GM19372 (cell line): Measurements from ENCODE around the gene WRNIP1.

Experiments used
- ATAC-seq: cut with Tn5 transposase; IDR thresholded peaks from one replicate; pipeline ENCODE4 v1.9.1; 2021; ENCODE audit warnings: mild to moderate bottlenecking, low read depth, moderate library complexity; ENCODE audit not compliant: unreplicated experiment

WRNIP1 gene

GRCh38 chr6:2765166-2765895, at the start of gene WRNIP1:
Gene WRNIP1, plus strand, starts transcription at chr6:2765393. Its CDS starts 230 bp downstream, at chr6:2765623.
- ATAC-seq: peak; percentile 89

GRCh38 chr6:2715737-2716136, 49.5 kb upstream of the WRNIP1 start:
- ATAC-seq: no peak

DNA sequence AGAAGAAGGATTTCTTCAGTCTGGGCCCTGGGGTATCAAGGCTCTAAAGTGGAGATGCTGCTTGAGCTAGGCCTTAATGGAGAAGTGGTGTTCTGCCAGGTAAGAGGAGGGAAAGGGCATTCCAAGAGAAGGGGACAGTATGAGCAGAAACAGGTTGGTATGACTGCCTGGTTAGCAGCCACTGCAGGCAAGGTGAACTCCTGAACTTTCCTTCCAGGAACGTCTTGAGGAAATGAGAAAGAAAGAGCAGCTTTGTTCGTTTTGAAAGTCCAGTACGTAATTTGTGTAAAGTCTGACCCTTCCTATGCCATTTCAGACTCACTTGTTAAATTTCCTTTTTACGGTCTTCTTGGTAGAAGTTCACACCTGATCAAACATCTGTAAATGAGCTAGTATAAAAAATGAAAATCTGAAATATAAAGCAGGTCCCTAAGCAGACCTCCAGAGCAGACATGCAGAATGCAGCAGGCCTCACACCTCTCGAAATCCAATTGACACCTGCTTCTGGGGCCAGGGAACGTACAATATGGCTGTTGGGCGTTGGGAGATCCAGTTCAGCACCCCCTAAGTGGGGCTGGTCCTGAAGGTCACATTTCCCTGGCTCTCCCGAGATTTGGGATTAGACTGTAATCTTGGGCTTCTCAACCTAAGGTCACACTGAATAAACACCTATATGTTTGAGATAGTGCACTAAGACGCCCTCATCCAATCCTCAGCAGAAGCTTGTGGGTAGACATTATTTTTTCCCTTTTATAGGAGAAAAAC, 48.1 kb upstream of the WRNIP1 start:
- ATAC-seq: no peak

DNA sequence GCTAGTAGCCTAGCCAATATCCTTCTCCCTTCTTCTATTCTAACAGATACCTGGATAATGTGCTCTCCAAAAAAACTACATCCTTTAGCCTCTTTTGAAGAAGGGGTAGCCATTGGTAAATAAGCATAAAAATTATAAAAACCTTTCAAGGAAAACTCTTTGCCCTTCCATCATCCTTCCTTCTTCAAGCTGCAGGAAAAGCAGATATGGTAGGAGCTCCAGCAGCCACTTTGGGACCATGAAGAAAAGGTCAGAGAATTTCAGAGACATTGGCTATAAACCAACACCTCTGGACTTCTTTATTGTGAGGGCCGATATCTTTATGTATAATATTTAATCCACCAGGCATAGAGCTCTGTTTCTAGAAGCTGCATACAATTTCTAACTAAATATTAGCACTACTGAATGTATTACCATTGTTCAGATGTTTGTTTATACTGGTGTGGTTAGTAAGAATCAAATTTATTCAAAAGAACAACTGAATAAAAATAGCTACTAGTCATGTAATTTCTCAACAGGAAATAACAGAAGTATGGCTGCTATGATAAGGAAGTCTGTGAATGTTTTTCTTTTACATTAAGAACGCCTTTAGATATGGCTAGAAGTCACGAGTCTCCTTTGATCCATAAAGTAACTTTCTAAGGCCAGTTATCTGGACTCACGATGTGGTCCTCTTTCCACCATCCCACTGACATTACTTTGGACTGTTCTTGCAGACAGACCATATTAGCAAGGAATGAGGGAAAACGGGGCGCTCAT, 46.7 kb upstream of the WRNIP1 start:
- ATAC-seq: no peak

DNA sequence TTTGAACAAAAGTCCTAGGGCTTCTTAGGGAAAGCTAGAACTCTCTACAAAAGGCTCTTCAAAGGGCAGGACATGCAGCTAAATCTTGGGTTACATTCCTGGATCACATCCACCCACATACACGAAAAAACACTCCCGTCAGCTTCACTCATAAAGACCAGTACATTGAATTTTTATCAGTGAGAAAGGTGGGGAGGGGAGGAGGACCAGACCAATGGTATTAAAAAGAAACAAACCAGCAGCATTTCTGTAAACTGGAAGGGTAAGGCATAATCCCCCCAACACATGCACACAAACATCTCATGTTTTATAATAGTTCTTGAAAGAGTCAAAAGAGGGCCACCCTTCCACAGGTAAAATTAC, 46.1 kb upstream of the WRNIP1 start:
- ATAC-seq: no peak

GRCh38 chr6:2721219-2721618, 44.0 kb upstream of the WRNIP1 start:
- no peak for ATAC-seq

GRCh38 chr6:2725364-2725988, 39.7 kb upstream of the WRNIP1 start:
- no peak for ATAC-seq

DNA sequence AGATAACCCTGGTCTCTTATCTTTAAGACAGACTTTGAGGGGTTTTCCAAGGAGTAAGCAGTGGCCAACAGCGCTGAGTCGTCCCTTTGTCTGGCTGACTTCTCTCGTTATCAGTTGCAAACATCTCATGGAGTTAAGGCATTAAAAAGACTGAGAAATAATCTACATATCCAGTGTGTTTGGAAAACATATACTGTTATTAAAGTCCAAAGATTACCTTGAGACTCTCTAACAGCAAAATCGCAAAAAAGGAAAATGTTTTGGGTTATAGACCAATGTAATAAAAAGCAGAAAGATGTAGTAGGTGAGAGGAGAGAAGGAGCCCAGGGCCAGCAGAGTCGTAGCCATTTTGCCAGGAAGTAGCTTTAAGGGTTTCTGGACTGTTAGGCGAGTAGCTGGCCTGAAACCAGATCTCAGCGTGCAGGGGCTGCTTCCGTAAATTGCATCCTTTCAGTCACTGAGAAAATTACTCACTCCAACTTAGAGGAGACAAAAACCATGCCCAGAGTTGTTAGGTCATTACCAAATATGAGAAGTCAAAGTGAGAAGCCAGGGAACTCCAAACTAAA, 39.1 kb upstream of the WRNIP1 start:
- no peak for ATAC-seq

DNA sequence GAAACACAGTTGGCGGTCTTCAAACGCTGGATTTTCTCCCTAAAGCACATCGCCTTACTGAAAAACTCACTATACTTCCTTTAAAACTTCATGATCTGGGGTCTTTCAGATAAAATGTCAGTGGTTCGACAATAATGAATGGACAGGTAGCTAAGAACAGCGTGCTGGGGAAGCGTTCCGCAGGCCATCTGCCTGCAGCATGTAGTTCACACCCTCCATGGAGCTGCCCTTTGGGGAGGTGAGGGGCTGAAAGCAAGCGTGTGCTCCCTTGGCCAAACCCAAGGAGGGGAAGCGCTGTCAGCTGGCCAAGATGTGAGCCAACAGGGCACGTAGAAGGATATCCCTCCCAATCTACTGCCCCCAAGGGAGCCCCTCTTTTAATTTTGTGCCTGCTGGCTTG, 35.3 kb upstream of the WRNIP1 start:
- no peak for ATAC-seq

- no peak for ATAC-seq
Observed at GRCh38 chr6:2730353-2731107, 34.7 kb upstream of the WRNIP1 start.

GRCh38 chr6:2731281-2731909, 33.8 kb upstream of the WRNIP1 start:
- ATAC-seq: no peak

DNA sequence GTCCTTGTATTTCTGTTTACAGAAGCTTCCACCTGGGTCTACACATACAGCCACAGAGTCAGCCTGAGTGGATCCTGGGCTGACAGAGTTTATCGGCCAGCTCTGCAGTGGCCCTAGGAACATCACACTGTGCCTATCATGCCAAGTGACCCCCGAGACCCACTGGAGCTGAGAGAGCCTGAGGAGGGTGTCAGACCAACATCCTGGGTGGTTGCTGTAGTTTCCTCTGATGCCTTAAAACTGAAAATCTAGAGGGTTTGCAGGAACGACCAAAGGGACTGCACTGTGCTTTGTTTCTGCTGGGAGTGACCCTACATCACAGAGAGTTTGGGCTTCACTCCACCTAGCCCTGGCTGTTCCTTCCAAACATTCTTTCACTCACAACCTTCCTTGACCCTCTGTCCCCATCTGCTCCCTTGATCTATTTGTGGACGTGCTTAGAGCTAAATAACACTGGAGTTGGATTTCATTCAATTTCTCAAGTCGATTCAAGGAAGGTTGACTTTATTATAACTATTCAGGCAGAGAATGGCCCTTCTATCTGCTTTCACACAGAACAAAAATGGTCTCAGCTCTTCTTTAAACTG, 32.6 kb upstream of the WRNIP1 start:
- ATAC-seq: no peak

DNA sequence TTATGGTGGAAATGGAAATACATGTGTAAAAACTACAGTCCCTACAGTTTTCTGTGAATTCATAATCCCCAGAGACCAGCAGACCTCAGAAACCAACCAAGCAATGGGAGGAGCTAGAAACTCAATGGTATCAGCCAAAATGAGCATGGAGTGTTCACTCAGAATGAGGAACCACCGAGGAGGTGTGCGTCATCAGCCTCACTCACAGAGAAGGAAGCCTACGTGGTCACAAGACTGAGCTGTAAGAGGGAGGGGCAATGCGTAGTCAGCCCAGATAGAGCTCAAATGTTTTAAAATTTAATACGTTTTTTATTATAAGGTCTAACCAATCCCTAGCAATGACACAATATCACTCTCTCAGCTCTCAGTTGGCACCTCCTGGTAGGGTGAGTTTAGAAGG, 31.9 kb upstream of the WRNIP1 start:
- peak; percentile 98 for ATAC-seq

- no peak for ATAC-seq
Observed at GRCh38 chr6:2733736-2734480, 31.3 kb upstream of the WRNIP1 start.

GRCh38 chr6:2734488-2735166, 30.6 kb upstream of the WRNIP1 start:
- no peak for ATAC-seq

DNA sequence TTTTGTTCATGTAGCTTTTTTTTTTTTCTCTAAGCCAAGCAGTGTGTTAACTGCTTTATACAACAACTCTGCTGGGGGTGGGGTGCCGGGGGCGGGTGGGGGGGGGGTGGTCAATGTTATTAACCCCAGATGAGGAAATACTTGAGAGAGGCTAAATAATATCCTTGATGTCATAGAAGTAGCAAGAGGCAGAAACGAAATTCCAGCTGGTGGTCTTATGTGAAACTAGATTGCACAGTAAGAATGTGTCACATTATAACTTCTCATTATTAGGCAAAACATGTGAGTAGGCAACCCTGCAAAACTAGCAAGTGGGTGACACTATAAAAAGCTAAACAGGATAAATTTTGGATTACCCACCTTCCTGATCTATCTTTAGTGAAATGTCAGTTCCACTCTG, 27.3 kb upstream of the WRNIP1 start:
- no peak for ATAC-seq

- no peak for ATAC-seq
Observed at GRCh38 chr6:2738373-2738979, 26.7 kb upstream of the WRNIP1 start.
